ENCODE measurements around the gene BPIFB2.
"Not testable (repeated sequence)": the region's sequence is repeated elsewhere in the genome, so short reads cannot be mapped to it uniquely, and the experiment has no call there.

BPIFB2 gene

GRCh38 chr20:32971703-32972161, 35.8 kb upstream of the BPIFB2 start:
- DNase-seq, result peak; percentile 18

- DNase-seq, result no peak
These were observed 35.1 kb upstream of the BPIFB2 start for GRCh38 chr20:32972181-32973076.

- no peak for DNase-seq
These were observed 34.3 kb upstream of the BPIFB2 start for GRCh38 chr20:32973077-32973717.

DNA sequence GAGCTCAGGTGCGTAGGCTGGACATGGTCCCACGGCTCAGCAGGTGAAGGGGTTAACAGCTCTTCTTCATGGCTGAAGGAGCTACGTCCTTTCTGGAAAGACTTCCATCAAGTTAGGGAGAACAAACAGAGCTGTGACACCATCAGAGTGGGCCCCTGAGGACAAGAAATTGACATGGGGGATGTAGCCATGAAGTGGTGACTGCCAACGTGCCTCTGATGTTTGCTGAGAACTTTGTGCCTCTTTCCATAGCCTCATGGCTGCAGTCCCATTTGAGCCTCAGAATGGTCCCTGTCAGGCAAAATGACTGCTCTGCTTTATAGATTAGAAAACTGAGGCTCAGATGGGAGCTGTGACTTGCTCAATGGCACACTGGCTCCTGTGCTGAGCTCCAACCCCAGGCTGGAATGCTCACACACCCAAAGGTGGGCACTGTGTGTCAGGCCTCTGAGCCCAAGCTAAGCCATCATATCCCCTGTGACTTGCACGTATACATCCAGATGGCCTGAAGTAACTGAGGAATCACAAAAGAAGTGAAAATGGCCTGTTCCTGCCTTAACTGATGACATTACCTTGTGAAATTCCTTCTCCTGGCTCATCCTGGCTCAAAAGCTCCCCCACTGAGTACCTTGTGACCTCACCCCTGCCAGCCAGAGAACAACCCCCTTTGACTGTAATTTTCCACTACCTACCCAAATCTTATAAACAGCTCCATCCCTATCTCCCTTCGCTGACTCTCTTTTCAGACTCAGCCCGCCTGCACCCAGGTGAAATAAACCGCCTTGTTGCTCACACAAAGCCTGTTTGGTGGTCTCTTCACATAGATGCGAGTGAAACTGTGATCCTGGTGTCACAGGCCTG, 33.1 kb upstream of the BPIFB2 start:
- not testable (repeated sequence) for DNase-seq

GRCh38 chr20:32975121-32975520, 32.4 kb upstream of the BPIFB2 start:
- DNase-seq, result not testable (repeated sequence)

- no peak for DNase-seq
These were observed 31.5 kb upstream of the BPIFB2 start for GRCh38 chr20:32975698-32976674.

DNA sequence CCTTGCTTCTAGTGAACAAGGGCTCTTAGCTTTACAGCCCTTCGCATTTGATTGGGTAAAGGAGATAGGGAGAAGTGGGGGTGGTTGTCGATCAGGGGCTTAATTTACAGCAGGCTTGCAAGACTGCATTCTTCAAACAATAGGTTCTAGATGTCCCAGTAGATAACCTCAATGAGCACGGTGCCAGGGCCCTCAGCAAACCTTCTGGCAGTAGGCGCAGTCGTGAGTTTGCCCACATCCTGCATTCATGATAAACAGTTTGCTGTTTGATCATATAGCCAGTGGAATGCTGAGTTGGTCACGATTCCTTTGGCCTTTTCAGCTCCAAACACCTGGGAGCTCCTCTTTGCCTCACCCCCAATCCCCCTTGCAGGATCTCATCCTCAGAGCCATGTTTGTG, 30.8 kb upstream of the BPIFB2 start:
- DNase-seq, result no peak

GRCh38 chr20:32977281-32978008, 30.1 kb upstream of the BPIFB2 start:
- no peak for DNase-seq

DNA sequence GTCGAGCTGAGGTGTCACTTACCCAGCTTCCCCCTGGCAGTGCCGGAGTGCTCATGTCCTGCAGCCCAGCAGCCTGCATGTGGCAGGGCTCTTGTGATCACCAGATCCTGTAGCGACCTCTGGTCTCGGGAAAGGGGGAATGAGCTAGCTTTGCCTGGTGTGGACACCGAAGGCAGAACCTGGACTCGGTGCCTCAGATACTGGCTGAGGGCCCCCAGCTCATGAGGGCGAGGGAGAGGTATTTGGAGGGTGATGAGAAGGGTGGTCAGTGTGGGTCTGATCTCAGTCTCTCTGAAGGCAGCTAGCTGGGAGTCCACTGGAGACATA, 29.5 kb upstream of the BPIFB2 start:
- no peak for DNase-seq

DNA sequence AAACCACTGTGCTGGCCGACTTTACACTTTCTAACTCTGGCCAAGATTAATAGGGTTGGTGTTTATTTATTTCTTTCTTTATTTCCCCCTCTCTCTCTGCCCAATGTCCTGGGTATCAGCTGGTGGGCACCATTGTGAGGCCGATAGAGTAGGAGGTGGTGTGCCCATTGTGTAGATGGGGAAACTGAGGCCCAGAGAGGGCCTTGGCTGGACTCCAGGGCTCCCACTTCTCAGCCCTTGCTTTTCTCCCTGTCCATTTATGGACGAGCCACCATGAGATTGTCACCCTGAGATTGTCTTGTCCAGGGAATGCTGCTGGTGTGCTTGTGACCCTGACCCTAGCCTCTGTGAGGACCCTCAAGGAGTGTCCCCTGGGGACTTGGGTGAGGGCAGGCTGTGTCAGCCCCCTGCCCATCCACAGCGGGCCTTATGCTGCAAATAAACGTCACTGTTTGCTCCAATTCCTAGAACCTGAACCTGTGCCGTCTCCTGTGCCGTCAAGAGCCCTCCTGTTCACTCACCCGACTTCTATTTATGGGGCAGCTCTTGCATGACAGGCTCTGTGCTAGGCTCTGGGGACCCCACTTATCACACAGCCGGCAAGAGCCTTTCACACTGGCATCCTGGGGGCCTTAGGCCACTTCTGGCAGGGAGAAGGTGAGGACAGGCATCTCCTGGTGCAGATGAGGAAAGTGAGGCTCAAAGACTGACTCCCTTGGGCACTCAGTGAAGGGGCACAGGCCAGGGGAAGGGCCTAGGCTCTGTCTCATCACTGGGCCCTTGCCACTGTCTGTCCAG, 28.1 kb upstream of the BPIFB2 start:
- DNase-seq, result no peak

- DNase-seq, result peak; percentile 64
These were observed 27.2 kb upstream of the BPIFB2 start for GRCh38 chr20:32980131-32980941.

- no peak for DNase-seq
These were observed 26.5 kb upstream of the BPIFB2 start for GRCh38 chr20:32980990-32981389.

- peak; percentile 14 for DNase-seq
These were observed 24.7 kb upstream of the BPIFB2 start for GRCh38 chr20:32982617-32983458.

DNA sequence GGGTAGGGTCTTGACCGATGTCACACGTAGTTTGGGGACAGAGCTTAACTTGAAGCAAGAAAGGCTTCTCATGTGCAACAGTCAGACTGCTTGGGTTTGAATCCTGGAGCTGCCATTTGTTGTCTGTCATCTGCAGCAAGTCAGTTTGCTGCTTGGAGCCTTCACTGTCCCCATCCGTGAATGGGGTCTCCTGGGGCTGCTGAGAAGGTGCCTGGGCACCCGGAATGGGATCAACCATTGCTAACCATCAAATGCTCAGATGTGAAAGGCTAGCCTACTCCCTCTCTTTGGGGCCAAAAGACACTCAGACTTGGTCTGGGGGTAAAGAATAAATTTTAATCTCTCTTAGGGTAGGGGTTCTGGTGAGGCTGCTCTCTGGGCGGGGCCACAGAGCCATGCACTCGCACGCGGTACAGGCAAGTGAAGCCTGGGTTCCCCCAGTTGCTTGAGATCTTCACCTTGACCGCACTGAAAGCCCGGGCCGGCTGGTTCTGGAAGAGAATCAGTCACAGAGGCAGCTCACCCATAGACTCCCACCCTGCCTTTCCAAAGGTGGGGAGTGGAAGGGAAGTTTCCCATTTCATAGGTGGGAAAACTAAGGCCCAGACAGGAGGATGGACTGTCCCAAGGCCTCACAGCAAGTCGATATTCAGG, 23.9 kb upstream of the BPIFB2 start:
- no peak for DNase-seq

GRCh38 chr20:32984196-32984595, 23.3 kb upstream of the BPIFB2 start:
- DNase-seq, result no peak

GRCh38 chr20:32984631-32985354, 22.7 kb upstream of the BPIFB2 start:
- DNase-seq, result no peak

GRCh38 chr20:32985596-32985995, 21.9 kb upstream of the BPIFB2 start:
- DNase-seq, result no peak

All from retina (tissue), 1 donor.